SU-DHL-6 (cell line): ENCODE results near the gene ITGB2.

Experiments
- CTCF ChIP-seq: fragments of 200-600 bp; sonication (generic); IDR thresholded peaks from one replicate; pipeline ENCODE4 v1.5.1; 2017; ENCODE audit warnings: antibody characterized with exemption, mild to moderate bottlenecking, low read length, moderate library complexity; ENCODE audit not compliant: insufficient read depth, poor library complexity, severe bottlenecking
- EZH2phosphoT487 ChIP-seq: fragments of 200-600 bp; sonication (generic), shearing (Covaris generic); conservative IDR thresholded peaks from 2 replicates; pipeline ENCODE4 v1.6.1; 2018; ENCODE audit warnings: mild to moderate bottlenecking, antibody characterized with exemption, low read length, moderate library complexity, mixed read lengths

GRCh38 chr21:44918107-44918470 is 2.6 kb downstream of the ITGB2 start:
- TF ChIP-seq CTCF (no peak), EZH2phosphoT487 (no peak)
